Heart right ventricle (tissue), 16 donors: ENCODE measurements around the gene ARAP2. TPM values are rescaled to one million over a fixed set of nuclear protein-coding genes. Genes with fewer than 3 reads are reported as not detected.
"Not testable (repeated sequence)": the region's sequence is repeated elsewhere in the genome, so short reads cannot be mapped to it uniquely, and the experiment has no call there.

Source experiments
- ATAC-seq, 8 donors: fragments of 200-7000 bp; cut with Tn5 transposase; one replicate each; pipeline ENCODE4 v1.9.1; 2020; ENCODE audit warnings: mild to moderate bottlenecking in 8 of 8, moderate library complexity in 8 of 8, moderate number of reproducible peaks in 1 of 8
- DNase-seq, 2 donors: peaks; one replicate each; pipeline ENCODE4 v3.0.0-alpha.2; 2020
- H3K27ac ChIP-seq, 10 donors: fragments of 200-600 bp; sonication (generic) in 2 of 10; one replicate each; pipeline versions ENCODE4 v1.5.0 to v1.8.0; 2020 to 2022; ENCODE audit warnings: mild to moderate bottlenecking in 3 of 10
- H3K27me3 ChIP-seq, 7 donors: fragments of 200-600 bp; one replicate each; pipeline ENCODE4 v1.8.0; 2021 to 2022; ENCODE audit warnings: mild to moderate bottlenecking in 2 of 7
- H3K36me3 ChIP-seq, 9 donors: fragments of 200-600 bp; sonication (generic) in 1 of 9; one replicate each; pipeline versions ENCODE4 v1.5.0 to v1.8.0; 2020 to 2022; ENCODE audit warnings: mild to moderate bottlenecking in 2 of 9
- H3K4me1 ChIP-seq, 9 donors: fragments of 200-600 bp; sonication (generic) in 1 of 9; one replicate each; pipeline versions ENCODE4 v1.5.0 to v1.8.0; 2020 to 2022; ENCODE audit warnings: mild to moderate bottlenecking in 4 of 9
- H3K4me3 ChIP-seq, 10 donors: fragments of 200-600 bp; sonication (generic) in 2 of 10; one replicate each; pipeline versions ENCODE4 v1.5.0 to v1.8.0; 2020 to 2022; ENCODE audit warnings: mild to moderate bottlenecking in 7 of 10, moderate library complexity in 2 of 10
- H3K9me3 ChIP-seq, 11 donors: fragments of 200-600 bp in 10 of 11; sonication (generic) in 2 of 11; one replicate each; pipeline versions ENCODE4 v1.5.0 to v1.8.0; 2013 to 2022; ENCODE audit warnings: mild to moderate bottlenecking in 2 of 11, control low read depth in 1 of 11, moderate library complexity in 1 of 11
- WGBS, 2 donors: extraction: QIAGEN DNeasy Blood & Tissue Kit; methylation state at CpG; one replicate each; pipeline ENCODE4 v1.1.7; 2013; ENCODE audit warnings: inconsistent platforms in 1 of 2; 5-methylcytosine and 5-hydroxymethylcytosine counted together
- intact Hi-C, 10 donors: fragments of 100-400 bp; cut with DNase I; formaldehyde crosslinking; loops; one replicate each; pipeline versions ENCODE4 v1.11.1 to v1.14.2; 2022
- polyA plus RNA-seq, 2 donors: library from polyadenylated mRNA; stranded (reverse); fragments of 200-250 nt; gene quantifications; one replicate each; pipeline ENCODE4 v1.2.3, GENCODE V29; 2013
- total RNA-seq, 10 donors: library from RNA; stranded (reverse); fragmentation: NEBNext Ultra II Directional in 3 of 10; extraction: Animal tissue kit (Norgen Biotek cat#: 25700) in 3 of 10; gene quantifications; one replicate each; pipeline versions ENCODE4 v1.2.1 to v1.2.4, GENCODE V29; 2021 to 2023
- TF ChIP-seq, protein P1 (sequence below), 9 donors: fragments of 200-600 bp; sonication (generic) in 2 of 9; IDR thresholded peaks; one replicate each; pipeline versions ENCODE4 v1.5.0 to v1.8.0; 2021 to 2022; ENCODE audit warnings: antibody characterized with exemption in 9 of 9, mild to moderate bottlenecking in 5 of 9, moderate library complexity in 1 of 9
- donor health status: Arrhythmogenic right ventricular cardiomyopathy.
- donor health status: ischemic (EF 13 %, LVEDD 7.1; RV severe dilation, severe dysfunction).
- donor health status: healthy with polysubstance abuse.
- donor health status: DM: no; HTN: yes; CAD: no.
- donor health status: DM: no; HTN: no; CAD: no.
- donor health status: ischemic (EF 25% LVEDD 6.9; RV normal size, moderate dysfunction).
- donor health status: ischemic (EF 25% LVEDD 5.7; RV mildly dilated, moderate dysfunction).
- donor health status: healthy.
- donor health status: DM: yes; HTN: yes; CAD: no.
- donor health status: Ischemic cardiomyopathy.
- donor health status: ischemic (EF 35%, LVEDD 5.7; RV mildly dilated, moderate dysfunction).
- donor health status: nonischemic (EF 11% LVEDD 7.7; RV severe dilation, severe dysfunction).
- donor health status: DM: yes; HTN: yes; CAD: no.
- donor health status: PGD.
- donor health status: ischemic (EF 29% LVEDD 5.4; RV normal size, mild dysfunction).
- donor health status: nonischemic (EF 23%, LVEDD 6.1; RV moderate dilation, normal function).

The ARAP2 gene
- total and polyA plus RNA-seq, 12 donors, result 0.19 to 6.9 (median 2.5) TPM

DNA sequence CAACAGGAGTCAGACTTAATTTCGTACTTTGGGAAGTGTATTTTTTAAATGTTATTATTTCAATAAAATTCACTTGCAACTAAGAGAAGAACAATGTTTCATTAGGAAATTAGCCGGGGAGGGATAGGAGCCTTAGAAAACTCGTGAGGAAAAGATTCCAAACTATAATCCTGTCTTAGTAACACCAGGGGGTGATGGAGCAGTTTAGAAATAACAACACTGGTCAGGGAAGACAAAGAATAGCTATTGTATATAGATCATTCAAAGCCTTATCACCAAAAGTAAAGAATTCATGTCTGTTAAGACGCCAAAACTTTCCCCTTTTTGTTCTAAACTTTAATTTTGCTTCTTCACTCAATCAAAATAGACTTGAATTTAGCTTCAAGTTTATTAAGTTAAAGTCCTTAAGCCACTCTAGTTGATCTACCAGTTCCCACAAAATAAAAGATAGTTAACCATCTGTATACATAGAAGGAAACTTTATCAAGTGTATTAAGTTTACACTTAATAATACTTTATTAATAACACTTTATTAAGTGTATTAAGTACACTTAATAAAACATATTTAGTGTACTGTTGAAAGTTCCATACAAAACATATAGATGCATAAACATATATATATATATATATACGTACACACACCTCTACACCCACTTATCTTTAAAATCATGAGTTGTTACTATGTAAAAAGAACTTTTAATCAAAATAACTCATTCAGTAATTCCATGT is 60.5 kb downstream of the ARAP2 start:
- Histone ChIP-seq H3K27me3 (no peaks in the 10 kb centered on the region), H3K9me3 (no peaks in the 10 kb centered on the region), H3K36me3 (peaks cover 0 to 29% (median 0%) of the 10 kb centered on the region in 9 donors), H3K27ac (no peak overlapping the region), H3K4me1 (no peaks in the 10 kb centered on the region), H3K4me3 (no peak overlapping the region)
- WGBS, 2 donors, result 69 to 72% methylated on average over 5 of the region's 5 CpGs
- no peak for DNase-seq
- intact Hi-C loops, result no loop called here
- TF ChIP-seq, protein P1, sequence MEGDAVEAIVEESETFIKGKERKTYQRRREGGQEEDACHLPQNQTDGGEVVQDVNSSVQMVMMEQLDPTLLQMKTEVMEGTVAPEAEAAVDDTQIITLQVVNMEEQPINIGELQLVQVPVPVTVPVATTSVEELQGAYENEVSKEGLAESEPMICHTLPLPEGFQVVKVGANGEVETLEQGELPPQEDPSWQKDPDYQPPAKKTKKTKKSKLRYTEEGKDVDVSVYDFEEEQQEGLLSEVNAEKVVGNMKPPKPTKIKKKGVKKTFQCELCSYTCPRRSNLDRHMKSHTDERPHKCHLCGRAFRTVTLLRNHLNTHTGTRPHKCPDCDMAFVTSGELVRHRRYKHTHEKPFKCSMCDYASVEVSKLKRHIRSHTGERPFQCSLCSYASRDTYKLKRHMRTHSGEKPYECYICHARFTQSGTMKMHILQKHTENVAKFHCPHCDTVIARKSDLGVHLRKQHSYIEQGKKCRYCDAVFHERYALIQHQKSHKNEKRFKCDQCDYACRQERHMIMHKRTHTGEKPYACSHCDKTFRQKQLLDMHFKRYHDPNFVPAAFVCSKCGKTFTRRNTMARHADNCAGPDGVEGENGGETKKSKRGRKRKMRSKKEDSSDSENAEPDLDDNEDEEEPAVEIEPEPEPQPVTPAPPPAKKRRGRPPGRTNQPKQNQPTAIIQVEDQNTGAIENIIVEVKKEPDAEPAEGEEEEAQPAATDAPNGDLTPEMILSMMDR (IDR thresholded peaks at IDR 0.05), result no peak
- ATAC-seq, result no peak

DNA sequence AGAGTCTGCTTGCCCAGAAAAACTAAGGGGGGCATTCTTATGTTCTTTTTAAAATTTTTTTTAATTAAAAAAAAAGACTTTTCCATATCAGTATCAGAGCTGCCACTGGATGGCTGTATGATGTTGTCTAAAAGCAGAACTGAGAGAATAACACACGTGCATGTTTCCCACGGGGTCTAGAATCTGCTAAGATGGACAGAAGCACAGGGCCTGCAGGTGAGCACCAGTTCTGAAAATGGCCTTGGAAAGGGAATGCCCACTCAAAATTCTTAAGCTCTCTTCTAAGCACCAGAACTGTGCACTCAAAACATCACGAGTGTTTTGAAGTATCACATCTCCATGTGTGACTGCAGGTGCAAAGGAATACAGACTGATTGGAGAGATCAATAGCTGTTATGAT is 61.1 kb downstream of the ARAP2 start:
- intact Hi-C loops, result no loop called here
- DNase-seq, result no peak
- no peaks in the 10 kb centered on the region for H3K9me3 ChIP-seq
- ATAC-seq, result no peak
- H3K4me3 ChIP-seq, result no peak overlapping the region
- H3K36me3 ChIP-seq, result peaks cover 0 to 29% (median 0%) of the 10 kb centered on the region in 9 donors
- no peaks in the 10 kb centered on the region for H3K4me1 ChIP-seq
- TF ChIP-seq, protein P1 (IDR thresholded peaks at IDR 0.05), result no peak
- H3K27ac ChIP-seq, result no peak overlapping the region
- no peaks in the 10 kb centered on the region for H3K27me3 ChIP-seq
- WGBS, 2 donors, result 62 to 70% methylated on average over 3 of the region's 3 CpGs

DNA sequence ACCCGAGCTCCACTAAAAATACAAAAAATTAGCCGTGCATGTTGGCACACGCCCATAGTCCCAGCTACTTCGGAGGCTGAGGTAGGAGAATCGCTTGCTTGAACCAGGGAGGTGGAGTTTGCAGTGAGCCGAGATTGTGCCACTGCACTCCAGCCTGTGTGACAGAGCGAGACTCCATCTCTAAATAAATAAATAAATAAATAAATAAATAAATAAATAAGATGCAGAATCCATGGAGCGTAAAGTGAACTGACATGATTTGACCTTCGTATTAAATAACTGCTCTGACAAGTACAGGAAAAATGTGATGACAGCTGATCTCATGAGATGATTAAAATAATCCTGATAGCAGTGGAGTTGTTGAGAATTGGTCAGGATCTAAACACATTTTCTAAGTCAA is 62.0 kb downstream of the ARAP2 start:
- H3K27ac ChIP-seq, H3K4me1 ChIP-seq, H3K27me3 ChIP-seq, intact Hi-C loops, H3K9me3 ChIP-seq, DNase-seq, ATAC-seq, H3K4me3 ChIP-seq: not testable (repeated sequence)
- peaks cover 0 to 28% (median 0%) of the 10 kb centered on the region in 9 donors for H3K36me3 ChIP-seq
- WGBS, 2 donors, result 84 to 94% methylated on average over 9 of the region's 9 CpGs

DNA sequence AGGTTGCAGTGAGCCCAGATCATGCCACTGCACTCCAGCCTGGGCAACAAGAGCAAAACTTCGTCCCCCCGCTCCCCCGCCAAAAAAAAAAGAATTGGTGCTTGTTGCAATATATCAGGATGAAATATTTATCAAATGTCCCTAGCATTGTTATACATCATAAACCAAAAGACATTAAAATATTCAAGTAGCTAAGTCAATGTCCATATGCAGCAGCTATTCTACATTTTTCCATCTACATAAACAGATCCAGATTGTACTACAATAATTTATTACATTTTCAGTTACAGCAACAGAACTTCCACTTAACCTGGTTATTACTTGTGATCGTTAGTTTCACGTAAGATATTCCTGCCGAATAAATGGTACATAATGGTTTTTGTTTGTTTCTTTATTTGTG is 64.1 kb downstream of the ARAP2 start:
- Histone ChIP-seq H3K27me3 (no peaks in the 10 kb centered on the region), H3K9me3 (no peaks in the 10 kb centered on the region), H3K27ac (no peak overlapping the region), H3K4me3 (no peak overlapping the region), H3K36me3 (peaks cover 0 to 22% (median 0%) of the 10 kb centered on the region in 9 donors), H3K4me1 (no peaks in the 10 kb centered on the region)
- TF ChIP-seq, protein P1 (IDR thresholded peaks at IDR 0.05), result no peak
- DNase-seq, result no peak
- 92 to 93% methylated on average over 6 of the region's 6 CpGs for WGBS, 2 donors
- ATAC-seq, result no peak
- intact Hi-C loops, result no loop called here

DNA sequence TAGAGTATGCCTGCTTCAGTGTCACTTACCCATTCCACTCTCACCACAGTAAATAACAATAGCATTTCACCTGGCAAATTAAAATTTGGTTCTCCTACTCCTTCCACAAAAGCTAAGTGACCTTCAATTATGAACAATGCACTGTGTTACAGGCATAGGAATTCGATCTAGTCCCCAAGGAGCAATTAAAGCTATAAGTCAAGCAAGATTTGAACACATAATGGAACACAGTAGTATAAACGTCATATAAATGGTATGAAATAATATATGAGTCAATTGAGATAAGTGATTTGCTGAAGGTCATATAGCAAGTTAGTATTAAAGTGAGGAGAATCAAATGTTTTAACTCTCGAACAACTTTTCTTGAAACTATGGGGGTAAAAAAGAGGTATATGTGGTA is 65.8 kb downstream of the ARAP2 start:
- H3K4me1 ChIP-seq, result no peaks in the 10 kb centered on the region
- peaks cover 0 to 17% (median 0%) of the 10 kb centered on the region in 9 donors for H3K36me3 ChIP-seq
- DNase-seq (no peak), ATAC-seq (no peak)
- TF ChIP-seq, protein P1 (IDR thresholded peaks at IDR 0.05), result no peak
- H3K4me3 ChIP-seq, result no peak overlapping the region
- H3K27ac ChIP-seq, result no peak overlapping the region
- H3K9me3 ChIP-seq, result no peaks in the 10 kb centered on the region
- WGBS, 2 donors, result 67 to 78% methylated on average over 3 of the region's 3 CpGs
- H3K27me3 ChIP-seq, result no peaks in the 10 kb centered on the region
- intact Hi-C loops, result no loop called here
